ENCODE measurements around the gene TXNRD3.

GRCh38 chr3:126620738-126621137, 34.2 kb downstream of the TXNRD3 start:
- TF ChIP-seq CTCF (IDR thresholded peaks at IDR 0.05; ENCODE audit: poor library complexity) (no peak), EZH2 (IDR thresholded peaks at IDR 0.05; ENCODE audit: borderline replicate concordance) (no peak)

All from hepatocyte (in vitro differentiated cells).